HCT116 (cell line): ENCODE results near the gene MORN5. TPM values are rescaled to one million over a fixed set of nuclear protein-coding genes. Genes with fewer than 3 reads are reported as not detected.

Experiments
- ATAC-seq: fragments of 200-7000 bp; cut with Tn5 transposase; 2 replicates; pipeline ENCODE4 v1.9.1; 2020; ENCODE audit warnings: mild to moderate bottlenecking, moderate library complexity
- BruUV-seq: library from RNA; stranded (reverse); fragments of 400-500 nt; replicated peaks from 2 replicates; lab custom pipeline; 2021; lab: Mats Ljungman, UMichigan
- CTCF ChIA-PET: fragments of 300-600 bp; sonication (Branson Sonifier 250); formaldehyde crosslinking; loops from one replicate; lab custom pipeline; 2021; ENCODE audit warnings: antibody characterized with exemption; lab: Charles Lee
- POLR2A ChIA-PET: fragments of 300-600, 350-600 bp; sonication (Branson Sonifier 250); formaldehyde crosslinking; loops from one replicate; lab custom pipeline; 2021; ENCODE audit warnings: antibody characterized with exemption; lab: Charles Lee
- RAD21 ChIA-PET, 2 experiments: fragments of 300-600 bp; sonication (Branson Sonifier 250); formaldehyde crosslinking; loops; one replicate each; lab custom pipeline; 2023; ENCODE audit warnings: low total read pairs in 2 of 2; ENCODE audit not compliant: uncharacterized antibody in 2 of 2, unreplicated experiment in 2 of 2, low non-redundant PET in 1 of 2; lab: Charles Lee
- DNase-seq: peaks from one replicate; pipeline ENCODE4 v3.0.0-alpha.2; 2010; ENCODE audit warnings: low read depth, low spot score
- H2AFZ ChIP-seq: fragments of 200-600 bp; shearing (Covaris generic), sonication (generic); 2 replicates; pipeline ENCODE4 v1.6.1; 2017; ENCODE audit warnings: low read depth, mixed run types, mixed read lengths, antibody characterized with exemption, low read length; ENCODE audit not compliant: poor library complexity, severe bottlenecking
- H3K27ac ChIP-seq: 2 replicates; pipeline ENCODE4 v1.5.1; 2012; ENCODE audit warnings: low read depth, low read length
- H3K27me3 ChIP-seq: fragments of 200-600 bp; sonication (generic); 2 replicates; pipeline ENCODE4 v1.6.1; 2016; ENCODE audit warnings: mixed run types, low read length, mixed read lengths; ENCODE audit not compliant: insufficient read depth
- H3K36me3 ChIP-seq, 2 experiments: fragments of 200-500 bp in 1 of 2; fragments of 200-600 bp in 1 of 2; sonication (Bioruptor generic) in 1 of 2; sonication (generic) in 1 of 2; 2 replicates each; pipeline versions ENCODE4 v1.5.1 to v1.6.1; 2014 to 2016; ENCODE audit warnings: low read length in 2 of 2, inconsistent platforms in 1 of 2, mixed read lengths in 1 of 2, mixed run types in 1 of 2; ENCODE audit not compliant: insufficient read depth in 2 of 2, control insufficient read depth in 1 of 2
- H3K4me1 ChIP-seq, 2 experiments: fragments of 200-600 bp in 1 of 2; sonication (generic) in 1 of 2; 2 replicates each; pipeline versions ENCODE4 v1.5.1 to v1.6.1; 2012 to 2017; ENCODE audit warnings: low read length in 2 of 2, inconsistent platforms in 1 of 2, mild to moderate bottlenecking in 1 of 2, mixed read lengths in 1 of 2, mixed run types in 1 of 2, moderate library complexity in 1 of 2; ENCODE audit not compliant: insufficient read depth in 2 of 2, control insufficient read depth in 1 of 2
- H3K4me2 ChIP-seq: fragments of 200-600 bp; sonication (generic); 2 replicates; pipeline ENCODE4 v1.6.1; 2017; ENCODE audit warnings: mixed run types, low read length, mixed read lengths
- H3K4me3 ChIP-seq, 2 experiments: fragments of 200-600 bp in 1 of 2; sonication (generic) in 1 of 2; replicated peaks in 1 of 2; 2 replicates each; pipeline ENCODE4 v1.5.1; 2011 to 2016; ENCODE audit warnings: low read length in 2 of 2, control low read depth in 1 of 2, low read depth in 1 of 2, mild to moderate bottlenecking in 1 of 2, mixed read lengths in 1 of 2, mixed run types in 1 of 2
- H3K79me2 ChIP-seq: fragments of 200-600 bp; sonication (generic); 2 replicates; pipeline ENCODE4 v1.6.1; 2017; ENCODE audit warnings: mild to moderate bottlenecking, mixed run types, low read length, moderate library complexity, mixed read lengths; ENCODE audit not compliant: insufficient read depth
- H3K9ac ChIP-seq: fragments of 200-600 bp; sonication (generic); 2 replicates; pipeline ENCODE4 v1.6.1; 2016; ENCODE audit warnings: low read length, mixed read lengths
- H3K9me2 ChIP-seq: fragments of 200-600 bp; sonication (generic), shearing (Covaris generic); 2 replicates; pipeline ENCODE4 v1.6.1; 2017; ENCODE audit warnings: mixed run types, mild to moderate bottlenecking, moderate library complexity; ENCODE audit not compliant: insufficient read depth
- H3K9me3 ChIP-seq, 2 experiments: fragments of 200-500 bp in 1 of 2; fragments of 200-600 bp in 1 of 2; sonication (Bioruptor generic) in 1 of 2; sonication (generic) in 1 of 2; 2 replicates each; pipeline ENCODE4 v1.6.1; 2014 to 2017; ENCODE audit warnings: low read length in 2 of 2, mixed read lengths in 2 of 2, inconsistent platforms in 1 of 2, low read depth in 1 of 2, mild to moderate bottlenecking in 1 of 2, mixed run types in 1 of 2, moderate library complexity in 1 of 2; ENCODE audit not compliant: control insufficient read depth in 1 of 2, insufficient read depth in 1 of 2
- H4K20me1 ChIP-seq: fragments of 200-600 bp; sonication (generic), shearing (Covaris generic); 2 replicates; pipeline ENCODE4 v1.6.1; 2017; ENCODE audit warnings: mixed run types, mild to moderate bottlenecking, moderate library complexity; ENCODE audit not compliant: insufficient read depth
- CBX3 ChIP-seq: IDR thresholded peaks from 2 replicates; pipeline ENCODE4 v1.6.1; 2012; ENCODE audit warnings: low read depth
- CEBPB ChIP-seq: IDR thresholded peaks from 2 replicates; pipeline ENCODE4 v1.6.1; 2012; ENCODE audit warnings: low read depth
- EGR1 ChIP-seq: IDR thresholded peaks from 2 replicates; pipeline ENCODE4 v1.6.1; 2012; ENCODE audit warnings: low read depth
- EZH2phosphoT487 ChIP-seq: fragments of 200-600 bp; IDR thresholded peaks from 2 replicates; pipeline ENCODE4 v1.6.1; 2018; ENCODE audit warnings: antibody characterized with exemption, borderline replicate concordance
- POLR2AphosphoS5 ChIP-seq: IDR thresholded peaks from 2 replicates; pipeline ENCODE4 v1.6.1; 2011; ENCODE audit warnings: mild to moderate bottlenecking, low read depth, low read length, moderate library complexity
- SRF ChIP-seq: IDR thresholded peaks from 2 replicates; pipeline ENCODE4 v1.6.1; 2012; ENCODE audit warnings: low read depth
- intact Hi-C: fragments of 100-400 bp; cut with micrococcal nuclease; formaldehyde crosslinking; loops from 2 replicates; pipeline ENCODE4 v1.10.0; 2022
- total RNA-seq: library from RNA; stranded (reverse); gene quantifications from one replicate; pipeline ENCODE4 v1.2.1, GENCODE V29; 2021; ENCODE audit not compliant: unreplicated experiment
- TF ChIP-seq, protein P1 (sequence below): IDR thresholded peaks from 2 replicates; pipeline ENCODE4 v1.6.1; 2012
- TF ChIP-seq, protein P2 (sequence below): IDR thresholded peaks from 2 replicates; pipeline ENCODE4 v1.6.1; 2011; ENCODE audit warnings: mild to moderate bottlenecking, low read length, moderate library complexity; ENCODE audit not compliant: insufficient replicate concordance; ENCODE audit errors: extremely low read depth

Gene MORN5
- total RNA-seq, 1 experiment from 2014 or later, result not detected

- Histone ChIP-seq H3K4me3 (no peak overlapping the region), H3K9ac (no peak overlapping the region), H4K20me1 (no peaks in the 10 kb centered on the region), H3K27me3 (no peaks in the 10 kb centered on the region), H3K36me3 (no peaks in the 10 kb centered on the region), H3K27ac (no peak overlapping the region), H3K4me1 (peaks cover 13 to 26% of the 10 kb centered on the region in 2 experiments), H3K4me2 (no peak overlapping the region), H3K79me2 (no peaks in the 10 kb centered on the region), H3K9me3 (no peaks in the 10 kb centered on the region), H2AFZ (no peak overlapping the region), H3K9me2 (no peaks in the 10 kb centered on the region)
- ChIA-PET CTCF (no interaction called here), RAD21 (interaction anchor here in 1 of 2 experiments (0.6 kb wide), 1 partner anchor 110 kb away, joined by 3 read pairs; no protein-coding TSS in a partner anchor), POLR2A (no interaction called here)
- no peak for TF ChIP-seq EZH2phosphoT487
- no peak for TF ChIP-seq CBX3
- TF ChIP-seq, protein P1, sequence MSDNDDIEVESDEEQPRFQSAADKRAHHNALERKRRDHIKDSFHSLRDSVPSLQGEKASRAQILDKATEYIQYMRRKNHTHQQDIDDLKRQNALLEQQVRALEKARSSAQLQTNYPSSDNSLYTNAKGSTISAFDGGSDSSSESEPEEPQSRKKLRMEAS, result no peak
- no peak for TF ChIP-seq EGR1
- no peak for DNase-seq
- BruUV-seq, result no TSS peak
- no peak for ATAC-seq
- intact Hi-C loops, result no loop called here
These were observed 49.7 kb downstream of the MORN5 start for GRCh38 chr9:122209451-122209850.

DNA sequence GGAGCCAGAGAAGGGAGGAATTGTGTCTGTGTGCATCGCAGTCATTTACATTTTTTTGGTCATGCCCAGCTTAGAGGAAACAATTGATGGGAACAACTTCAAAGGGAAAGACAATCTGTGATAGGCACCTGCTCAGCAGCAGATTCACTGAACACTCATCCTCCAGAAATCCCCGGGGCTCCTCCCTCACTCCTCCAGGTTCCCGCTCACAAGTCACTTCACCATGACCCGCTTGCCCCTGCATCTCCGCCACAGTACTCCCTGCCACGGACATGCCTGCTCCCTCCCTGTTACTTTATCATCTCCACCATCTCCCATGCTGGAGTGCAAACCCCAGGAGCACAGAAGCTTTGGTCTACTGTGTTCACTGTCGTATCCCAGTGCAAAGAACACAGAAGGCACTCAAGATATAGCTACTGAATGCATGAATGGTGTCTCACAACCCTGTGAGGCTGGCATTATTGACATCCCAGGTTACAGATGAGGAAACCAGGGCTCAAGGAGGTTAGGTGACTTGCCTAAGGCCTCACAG is 52.8 kb downstream of the MORN5 start:
- POLR2A ChIA-PET, result no interaction called here
- TF ChIP-seq POLR2AphosphoS5 (no peak), CEBPB (no peak), SRF (no peak)
- TF ChIP-seq, protein P2, sequence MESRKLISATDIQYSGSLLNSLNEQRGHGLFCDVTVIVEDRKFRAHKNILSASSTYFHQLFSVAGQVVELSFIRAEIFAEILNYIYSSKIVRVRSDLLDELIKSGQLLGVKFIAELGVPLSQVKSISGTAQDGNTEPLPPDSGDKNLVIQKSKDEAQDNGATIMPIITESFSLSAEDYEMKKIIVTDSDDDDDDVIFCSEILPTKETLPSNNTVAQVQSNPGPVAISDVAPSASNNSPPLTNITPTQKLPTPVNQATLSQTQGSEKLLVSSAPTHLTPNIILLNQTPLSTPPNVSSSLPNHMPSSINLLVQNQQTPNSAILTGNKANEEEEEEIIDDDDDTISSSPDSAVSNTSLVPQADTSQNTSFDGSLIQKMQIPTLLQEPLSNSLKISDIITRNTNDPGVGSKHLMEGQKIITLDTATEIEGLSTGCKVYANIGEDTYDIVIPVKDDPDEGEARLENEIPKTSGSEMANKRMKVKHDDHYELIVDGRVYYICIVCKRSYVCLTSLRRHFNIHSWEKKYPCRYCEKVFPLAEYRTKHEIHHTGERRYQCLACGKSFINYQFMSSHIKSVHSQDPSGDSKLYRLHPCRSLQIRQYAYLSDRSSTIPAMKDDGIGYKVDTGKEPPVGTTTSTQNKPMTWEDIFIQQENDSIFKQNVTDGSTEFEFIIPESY, result no peak
- TF ChIP-seq, protein P1, result no peak
- TF ChIP-seq, all 23 proteins: peak for 0
- intact Hi-C loops, result no loop called here
- no peaks in the 10 kb centered on the region for H3K79me2 ChIP-seq
- ChIA-PET CTCF (no interaction called here), RAD21 (no interaction called here)
- no peaks in the 10 kb centered on the region for H3K27me3 ChIP-seq
- no peak for DNase-seq
- H3K4me2 ChIP-seq, result no peak overlapping the region
- no peak overlapping the region for H3K4me3 ChIP-seq
- H3K36me3 ChIP-seq, result no peaks in the 10 kb centered on the region
- no TSS peak for BruUV-seq
- H4K20me1 ChIP-seq, result no peaks in the 10 kb centered on the region
- no peak overlapping the region for H3K27ac ChIP-seq
- no peak overlapping the region for H2AFZ ChIP-seq
- no peaks in the 10 kb centered on the region for H3K9me2 ChIP-seq
- H3K9ac ChIP-seq, result no peak overlapping the region
- ATAC-seq, result no peak
- H3K4me1 ChIP-seq, result peaks cover 3 to 16% of the 10 kb centered on the region in 2 experiments; a peak in 3 of 4 replicates
- no peaks in the 10 kb centered on the region for H3K9me3 ChIP-seq
